Endometrial microvascular endothelial cells (primary cell): ENCODE results near the gene GFM1. TPM values are rescaled to one million over a fixed set of nuclear protein-coding genes. Genes with fewer than 3 reads are reported as not detected.

Experiments used
- in situ Hi-C: cut with HindIII; loops from 2 replicates; pipeline ENCODE4 v1.10.0; 2017; ENCODE audit warnings: low sequenced_read_pairs, low pct_unique_long_range_greater_than_20kb; ENCODE audit errors: inconsistent ontology term
- total RNA-seq: library from RNA; depleted of rRNA; stranded (reverse); fragments of >200 nt; gene quantifications from one replicate; pipeline ENCODE4 v1.2.3, GENCODE V29; 2015; ENCODE audit errors: inconsistent ontology term

GFM1 gene
- total RNA-seq, 1 donor from 2014 or later: 53.3 TPM

DNA sequence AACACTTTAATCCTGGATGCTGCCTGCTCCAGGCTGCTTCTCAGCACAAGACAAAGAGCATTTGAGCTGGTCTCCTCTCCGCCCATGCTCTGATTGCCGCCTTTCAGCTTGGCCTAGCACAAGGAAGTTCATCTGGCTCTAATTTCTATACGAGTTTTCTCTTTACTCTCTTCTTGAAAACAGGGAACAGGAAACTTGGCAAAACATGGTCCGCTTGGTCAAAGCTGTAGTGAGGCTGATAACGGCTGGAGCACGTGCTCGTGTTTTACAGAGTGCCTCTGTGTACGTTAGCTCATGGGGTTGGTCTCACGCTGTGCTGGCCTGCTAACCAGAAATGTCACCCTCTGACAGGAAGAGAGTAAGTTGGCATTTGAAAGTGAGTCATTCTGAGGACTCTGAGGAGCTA, 68.8 kb downstream of the GFM1 start:
- in situ Hi-C loops: no loop called here

- in situ Hi-C loops: no loop called here
These were observed 73.2 kb downstream of the GFM1 start for GRCh38 chr3:158717576-158717975.

GRCh38 chr3:158718490-158719170, 74.3 kb downstream of the GFM1 start:
- in situ Hi-C loops: no loop called here

DNA sequence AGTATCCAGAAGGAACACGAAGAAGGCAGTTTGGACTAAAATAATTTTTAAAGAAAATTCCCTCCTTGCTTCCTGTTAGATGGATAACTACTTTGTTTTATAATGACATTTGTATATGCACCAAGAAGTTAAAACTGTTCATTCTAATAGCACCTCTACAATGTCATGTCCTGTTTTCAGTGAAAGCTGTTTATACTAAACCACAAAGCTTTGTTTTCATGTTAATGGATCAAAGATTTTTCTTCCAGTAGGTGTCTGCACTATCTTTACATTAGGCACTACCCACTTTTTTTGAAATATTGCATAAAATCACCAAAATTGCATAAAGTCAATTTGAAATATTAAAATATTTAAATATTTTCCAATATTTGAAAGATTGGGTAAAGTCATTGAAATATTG, 77.8 kb downstream of the GFM1 start:
- in situ Hi-C loops: no loop called here

DNA sequence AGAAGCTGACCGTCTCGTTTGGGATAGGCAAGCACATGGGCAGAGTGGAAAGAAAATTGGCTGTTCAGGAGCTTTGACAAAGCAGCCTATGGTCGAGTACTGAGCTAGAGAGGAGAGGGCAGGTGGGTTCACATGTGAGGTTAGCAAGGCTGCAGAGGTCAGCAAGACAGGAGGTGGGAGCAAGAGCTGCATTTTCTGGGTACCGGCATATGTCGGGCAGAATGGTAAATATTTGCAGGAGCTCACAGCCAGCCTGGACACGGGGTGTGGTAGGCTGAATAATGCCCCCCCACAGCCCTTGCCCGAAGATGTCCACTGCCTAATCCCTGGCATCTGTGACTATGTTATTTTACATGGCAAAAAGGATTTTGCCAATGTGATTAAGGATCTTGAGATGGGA, 79.7 kb downstream of the GFM1 start:
- in situ Hi-C loops: no loop called here

- in situ Hi-C loops: no loop called here
These were observed 81.2 kb downstream of the GFM1 start for GRCh38 chr3:158725348-158726011.

GRCh38 chr3:158727206-158728060, 83.1 kb downstream of the GFM1 start:
- in situ Hi-C loops: no loop called here

- in situ Hi-C loops: no loop called here
These were observed 83.7 kb downstream of the GFM1 start for GRCh38 chr3:158728061-158728377.

DNA sequence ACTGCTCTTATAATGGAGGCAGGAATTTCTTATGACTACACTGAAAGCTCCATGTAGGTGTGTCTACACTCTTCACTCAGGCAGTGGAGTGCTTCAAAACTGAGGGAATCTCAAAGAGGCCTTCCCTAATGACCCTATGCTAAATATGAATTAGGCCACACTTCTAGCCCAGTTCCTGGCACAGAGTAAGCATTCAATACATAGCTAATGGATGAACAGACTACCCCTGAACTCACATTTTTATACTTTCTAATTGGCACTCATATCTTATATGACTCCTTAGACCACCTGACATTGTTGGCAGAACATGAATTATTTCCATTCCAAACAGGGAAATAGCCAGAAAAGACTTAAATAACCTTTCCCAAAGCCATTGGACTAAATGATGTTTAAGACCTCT, 84.5 kb downstream of the GFM1 start:
- in situ Hi-C loops: no loop called here

DNA sequence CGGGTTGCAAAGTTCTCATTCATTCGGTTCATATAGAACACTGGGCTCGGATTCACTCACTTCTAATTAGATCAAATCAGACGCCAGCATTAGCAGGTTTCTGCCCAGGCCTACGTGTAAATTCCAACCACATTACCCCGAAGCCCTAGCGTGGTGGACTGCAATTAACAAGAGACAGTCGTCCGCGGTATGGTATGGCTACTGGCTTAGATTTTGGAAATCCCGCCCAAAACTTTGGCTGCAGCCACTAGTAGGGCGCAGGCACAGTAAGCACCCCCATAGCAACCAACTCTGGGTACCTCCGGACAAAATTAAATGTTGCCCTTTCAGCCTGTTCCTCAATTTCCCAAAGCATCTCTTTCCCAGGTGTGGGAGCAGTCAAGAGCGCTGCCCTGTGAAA, 87.2 kb downstream of the GFM1 start:
- in situ Hi-C loops: no loop called here

DNA sequence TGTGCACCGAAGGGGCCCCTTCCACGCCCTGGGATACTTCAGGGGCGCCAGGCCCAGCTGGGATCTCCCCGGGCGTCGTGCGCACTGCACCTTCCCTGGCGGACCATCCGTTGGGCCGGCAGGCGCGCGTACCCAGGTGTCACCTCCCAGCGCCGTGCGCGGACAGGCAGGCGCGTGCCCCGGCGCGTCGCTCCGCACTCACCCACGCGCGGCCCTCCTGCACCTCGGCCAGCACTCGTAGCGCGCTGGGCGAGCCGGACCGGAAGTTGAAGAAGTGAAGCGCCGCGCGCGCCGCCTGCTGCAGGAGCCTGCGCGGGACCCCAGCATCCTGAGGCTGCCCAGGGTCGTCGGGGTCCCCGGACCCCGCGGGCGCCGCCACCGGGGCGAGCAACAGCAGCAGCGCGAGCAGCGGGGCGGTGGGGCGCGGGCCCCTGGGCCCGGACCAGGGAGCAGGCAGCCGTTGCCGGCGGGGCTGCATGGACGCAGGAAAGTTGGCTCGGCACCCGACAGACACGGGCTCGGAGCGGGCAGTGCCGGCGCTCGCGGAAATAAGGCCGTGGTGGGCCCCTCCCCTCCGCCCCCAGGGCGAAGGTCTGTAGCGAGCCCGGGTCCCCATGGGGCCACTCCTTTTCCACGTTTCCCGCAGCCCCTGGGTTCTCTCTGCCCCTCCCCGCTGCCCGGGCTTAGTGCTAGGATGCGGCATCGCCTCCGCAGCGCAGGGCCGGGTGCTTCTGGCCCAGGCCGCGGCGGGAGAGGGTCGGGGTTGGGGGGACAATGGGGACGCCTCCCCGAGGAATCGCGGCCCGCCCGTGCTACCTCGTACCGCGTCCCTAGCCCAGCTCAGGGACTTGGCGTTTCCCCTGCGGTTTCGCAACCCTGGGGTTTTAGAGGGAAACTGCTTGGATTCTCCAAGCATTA, 87.9 kb downstream of the GFM1 start, which contains the start of gene RARRES1:
TSS of gene RARRES1 (minus strand) at position 520 of the 918 bp plus-strand sequence. CDS start at position 478, 42 bp downstream.
- in situ Hi-C loops: no loop called here

GRCh38 chr3:158732856-158733200, 88.5 kb downstream of the GFM1 start:
- in situ Hi-C loops: no loop called here

DNA sequence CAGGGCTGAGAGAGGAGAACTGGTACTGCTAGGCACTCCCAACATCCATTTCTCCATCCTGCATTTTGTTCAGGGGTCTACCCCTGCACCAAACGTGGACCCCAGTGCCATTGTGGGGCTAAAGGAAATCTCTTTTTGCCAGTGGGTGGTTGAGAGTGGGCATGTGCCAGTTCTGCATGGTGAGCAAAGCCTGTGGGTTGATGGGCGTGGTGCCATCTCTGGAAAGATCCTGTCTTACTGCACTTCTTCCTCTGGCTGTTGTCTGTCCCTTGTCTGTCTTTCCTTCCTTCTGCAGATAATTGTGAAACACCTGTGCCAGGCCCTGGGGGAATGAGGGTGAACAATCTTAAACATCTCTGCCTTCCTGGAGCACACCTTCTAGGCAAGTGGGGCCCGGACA, 89.3 kb downstream of the GFM1 start:
- in situ Hi-C loops: no loop called here

DNA sequence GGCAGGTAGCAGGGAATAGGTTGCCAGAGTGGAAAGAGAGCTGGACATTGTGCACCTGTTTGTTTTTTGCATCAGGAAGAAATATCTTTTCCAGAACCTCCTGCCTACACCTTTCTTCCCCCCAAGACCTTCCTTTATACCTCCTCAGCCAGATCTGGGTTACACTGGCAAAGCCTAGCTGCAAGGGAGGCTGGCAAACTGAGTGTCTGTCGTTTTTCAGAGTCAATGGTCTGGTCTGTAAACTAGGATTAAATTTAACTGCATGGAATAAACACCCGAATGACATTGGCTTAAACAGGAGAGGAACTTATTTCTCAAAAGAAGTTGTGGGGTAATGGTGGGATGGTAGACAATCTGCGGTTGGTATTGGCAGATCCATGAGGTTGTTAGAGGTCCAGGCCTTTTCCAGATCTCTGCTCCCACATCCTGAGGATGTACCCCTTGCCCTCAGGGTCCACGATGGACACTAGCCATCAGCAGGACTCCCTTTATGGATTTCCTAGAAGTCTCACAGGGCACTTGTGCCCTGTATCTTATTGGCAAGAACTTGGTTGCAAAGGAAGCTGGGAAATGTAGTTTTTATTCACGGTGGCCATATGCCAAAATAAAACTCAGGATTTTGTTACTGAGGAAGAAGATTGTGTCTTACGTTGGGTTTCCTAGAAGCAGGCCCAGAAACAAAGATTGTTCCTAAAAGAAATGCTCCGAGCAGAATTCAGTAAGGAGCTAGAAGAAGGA, 91.1 kb downstream of the GFM1 start:
- in situ Hi-C loops: no loop called here

DNA sequence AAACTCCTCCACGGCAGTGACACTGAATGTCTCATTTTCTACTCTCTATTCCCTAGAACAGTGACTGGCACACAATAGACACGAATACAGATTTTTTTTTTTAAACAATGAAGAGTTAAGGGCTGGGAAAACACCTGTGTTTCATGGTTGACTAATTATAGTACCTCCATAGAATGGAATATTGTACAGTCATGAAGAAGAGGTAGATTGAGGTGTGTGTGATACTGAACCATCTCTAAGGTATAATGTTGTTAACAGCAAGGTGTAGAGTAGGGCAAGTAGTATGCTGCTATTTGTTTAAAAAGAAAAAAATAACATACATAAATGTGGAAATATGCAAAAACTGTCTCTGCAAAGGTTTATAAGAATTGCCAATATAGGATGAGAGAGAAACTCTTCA, 93.1 kb downstream of the GFM1 start:
- in situ Hi-C loops: no loop called here

- in situ Hi-C loops: no loop called here
These were observed 93.8 kb downstream of the GFM1 start for GRCh38 chr3:158737976-158738615.

- in situ Hi-C loops: no loop called here
These were observed 94.3 kb downstream of the GFM1 start for GRCh38 chr3:158738653-158739052.

GRCh38 chr3:158739078-158739477, 94.8 kb downstream of the GFM1 start:
- in situ Hi-C loops: no loop called here
